Smooth muscle cell (in vitro differentiated cells): ENCODE measurements around the gene FRMD4A. TPM values are rescaled to one million over a fixed set of nuclear protein-coding genes. Genes with fewer than 3 reads are reported as not detected.
A peak's percentile ranks its signal among the peaks of the same experiment; 100 is the strongest.
"Not testable (repeated sequence)": the region's sequence is repeated elsewhere in the genome, so short reads cannot be mapped to it uniquely, and the experiment has no call there.

ENCODE experiments used
- DNase-seq: peaks from one replicate; lab custom pipeline; 2025; ENCODE audit not compliant: unreplicated experiment; lab: John Stamatoyannopoulos, UW
- H2AFZ ChIP-seq: fragments of 200-600 bp; sonication (generic); 2 replicates; pipeline ENCODE4 v1.6.0; 2016; ENCODE audit warnings: antibody characterized with exemption, low read depth, mild to moderate bottlenecking
- H3F3A ChIP-seq: fragments of 200-600 bp; sonication (generic); 2 replicates; pipeline ENCODE4 v1.6.0; 2017; ENCODE audit warnings: antibody characterized with exemption, low read depth
- H3K27ac ChIP-seq: fragments of 200-600 bp; sonication (generic); 2 replicates; pipeline ENCODE4 v1.5.1; 2016; ENCODE audit warnings: low read depth, mild to moderate bottlenecking
- H3K27me3 ChIP-seq: fragments of 200-600 bp; sonication (generic); 2 replicates; pipeline ENCODE4 v1.6.1; 2016; ENCODE audit warnings: low read depth, mild to moderate bottlenecking
- H3K36me3 ChIP-seq: fragments of 200-600 bp; sonication (generic); 2 replicates; pipeline ENCODE4 v1.5.1; 2016; ENCODE audit warnings: low read depth
- H3K4me1 ChIP-seq: fragments of 200-600 bp; sonication (generic); 2 replicates; pipeline ENCODE4 v1.5.1; 2016; ENCODE audit warnings: low read depth
- H3K4me2 ChIP-seq: fragments of 200-600 bp; sonication (generic); 2 replicates; pipeline ENCODE4 v1.6.0; 2016; ENCODE audit warnings: mild to moderate bottlenecking
- H3K4me3 ChIP-seq: fragments of 200-600 bp; sonication (generic); 2 replicates; pipeline ENCODE4 v1.5.1; 2016; ENCODE audit warnings: mild to moderate bottlenecking
- H3K79me2 ChIP-seq: fragments of 200-600 bp; sonication (generic); 2 replicates; pipeline ENCODE4 v1.6.0; 2016; ENCODE audit warnings: low read depth, mild to moderate bottlenecking
- H3K9ac ChIP-seq: fragments of 200-600 bp; sonication (generic); 2 replicates; pipeline ENCODE4 v1.6.0; 2016; ENCODE audit warnings: low read depth
- H3K9me3 ChIP-seq: fragments of 200-600 bp; sonication (generic); replicated peaks from 2 replicates; pipeline ENCODE4 v1.5.1; 2016; ENCODE audit warnings: low read depth
- H4K20me1 ChIP-seq: fragments of 200-600 bp; sonication (generic); 2 replicates; pipeline ENCODE4 v1.6.0; 2016; ENCODE audit warnings: low read depth
- CTCF ChIP-seq: fragments of 200-600 bp; sonication (generic); IDR thresholded peaks from 2 replicates; pipeline ENCODE4 v1.5.1; 2017; ENCODE audit warnings: borderline replicate concordance, mild to moderate bottlenecking, antibody characterized with exemption; ENCODE audit not compliant: insufficient read depth, poor library complexity, severe bottlenecking
- WGBS: methylation state at CpG from one replicate; pipeline ENCODE4 v1.1.7; 2016; ENCODE audit warnings: low lambda C conversion rate; 5-methylcytosine and 5-hydroxymethylcytosine counted together
- polyA plus RNA-seq: library from polyadenylated mRNA; unstranded; fragments of >200 nt; fragmentation: Nextera tagmentation; extraction: Ambion mirVana; gene quantifications from 2 replicates; pipeline ENCODE4 v1.2.1, GENCODE V29; 2016
- total RNA-seq: library from RNA; depleted of rRNA; stranded (reverse); fragments of >200 nt; gene quantifications from 2 replicates; pipeline ENCODE4 v1.2.3, GENCODE V29; 2014

Gene FRMD4A
- total and polyA plus RNA-seq, 2 experiments from 2014 or later: 3.0 to 5.4 TPM

GRCh38 chr10:13788320-13788600, 542.5 kb downstream of the FRMD4A start:
- Histone ChIP-seq H3K4me2 (no peak overlapping the region), H2AFZ (no peak overlapping the region), H3F3A (no peaks in the 10 kb centered on the region), H3K9me3 (no peaks in the 10 kb centered on the region), H3K27ac (no peak overlapping the region), H3K36me3 (no peaks in the 10 kb centered on the region), H3K4me1 (no peaks in the 10 kb centered on the region), H3K4me3 (no peak overlapping the region), H4K20me1 (no peaks in the 10 kb centered on the region), H3K27me3 (peaks cover 21% of the 10 kb centered on the region), H3K79me2 (no peaks in the 10 kb centered on the region), H3K9ac (no peak overlapping the region)
- WGBS: 67% methylated on average over 5 of the region's 5 CpGs
- DNase-seq: no peak
- TF ChIP-seq CTCF: no peak

- Histone ChIP-seq H3F3A (no peaks in the 10 kb centered on the region), H3K4me3 (no peak overlapping the region), H3K79me2 (no peaks in the 10 kb centered on the region), H3K36me3 (no peaks in the 10 kb centered on the region), H3K4me1 (no peaks in the 10 kb centered on the region), H2AFZ (no peak overlapping the region), H3K27me3 (peaks cover 14% of the 10 kb centered on the region), H3K9me3 (no peaks in the 10 kb centered on the region), H4K20me1 (no peaks in the 10 kb centered on the region), H3K27ac (no peak overlapping the region), H3K9ac (no peak overlapping the region), H3K4me2 (no peak overlapping the region)
- DNase-seq: no peak
- 53% methylated on average over 11 of the region's 11 CpGs for WGBS
- no peak for TF ChIP-seq CTCF
Measured at GRCh38 chr10:13787015-13787421, 543.7 kb downstream of the FRMD4A start.

GRCh38 chr10:13784067-13784466, 546.7 kb downstream of the FRMD4A start:
- Histone ChIP-seq H3K4me2 (no peak overlapping the region), H3K36me3 (no peaks in the 10 kb centered on the region), H2AFZ (no peak overlapping the region), H3K27me3 (no peaks in the 10 kb centered on the region), H3F3A (no peaks in the 10 kb centered on the region), H3K9ac (no peak overlapping the region), H3K79me2 (no peaks in the 10 kb centered on the region), H3K9me3 (no peaks in the 10 kb centered on the region), H4K20me1 (no peaks in the 10 kb centered on the region), H3K4me3 (no peak overlapping the region), H3K4me1 (no peaks in the 10 kb centered on the region), H3K27ac (no peak overlapping the region)
- WGBS: 49% methylated on average over 2 of the region's 2 CpGs
- TF ChIP-seq CTCF: peak; percentile 38
- no peak for DNase-seq

GRCh38 chr10:13779748-13780147, 551.0 kb downstream of the FRMD4A start:
- 95% methylated on average over 6 of the region's 6 CpGs for WGBS
- no peaks in the 10 kb centered on the region for H3F3A ChIP-seq
- H3K27ac ChIP-seq: no peak overlapping the region

GRCh38 chr10:13778693-13778960, 552.1 kb downstream of the FRMD4A start:
- H3K27ac ChIP-seq, H3K9ac ChIP-seq, H3K4me3 ChIP-seq, H3K27me3 ChIP-seq, H3K4me1 ChIP-seq, H3K4me2 ChIP-seq, H3F3A ChIP-seq, H4K20me1 ChIP-seq, H2AFZ ChIP-seq, DNase-seq, H3K36me3 ChIP-seq, H3K9me3 ChIP-seq, H3K79me2 ChIP-seq: not testable (repeated sequence)
- WGBS: 89% methylated on average over 4 of the region's 4 CpGs

More at GRCh38 chr10:13779748-13780147, 551.0 kb downstream of the FRMD4A start:
- DNase-seq: no peak
- no peak overlapping the region for H3K4me3 ChIP-seq
- no peaks in the 10 kb centered on the region for H4K20me1 ChIP-seq
- H3K36me3 ChIP-seq: no peaks in the 10 kb centered on the region
- no peak for TF ChIP-seq CTCF
- H3K4me1 ChIP-seq: no peaks in the 10 kb centered on the region
- H3K4me2 ChIP-seq: no peak overlapping the region
- H3K9me3 ChIP-seq: no peaks in the 10 kb centered on the region
- H3K9ac ChIP-seq: no peak overlapping the region
- no peaks in the 10 kb centered on the region for H3K27me3 ChIP-seq
- no peak overlapping the region for H2AFZ ChIP-seq
- H3K79me2 ChIP-seq: no peaks in the 10 kb centered on the region
